ENCODE measurements around the gene EPB41. TPM values are rescaled to one million over a fixed set of nuclear protein-coding genes. Genes with fewer than 3 reads are reported as not detected.
"Not testable (repeated sequence)": the region's sequence is repeated elsewhere in the genome, so short reads cannot be mapped to it uniquely, and the experiment has no call there.

EPB41 gene
- total RNA-seq, 2 experiments from 2014 or later, result 163 to 198 TPM

DNA sequence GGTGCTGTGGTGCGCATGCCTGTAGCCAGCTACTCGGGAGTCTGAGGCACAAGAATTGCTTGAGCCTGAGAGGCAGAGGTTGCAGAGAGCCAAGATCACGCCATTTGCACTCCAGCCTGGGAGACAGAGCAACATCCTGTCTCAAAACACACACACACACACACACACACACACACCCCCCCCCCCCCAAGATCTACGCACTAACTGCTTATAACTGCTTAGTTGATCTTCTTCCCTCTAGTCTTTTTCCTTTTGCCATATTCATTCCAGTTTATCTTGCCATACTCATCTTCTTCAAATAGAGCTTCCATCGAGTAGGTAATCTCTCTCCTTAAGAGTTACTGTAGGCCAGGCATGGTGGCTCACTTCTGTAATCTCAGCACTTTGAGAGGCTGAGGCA, 20.9 kb downstream of the EPB41 start:
- Mint-ChIP-seq H3K9me3 (peaks cover 5% of the 10 kb centered on the region), H3K27me3 (no peaks in the 10 kb centered on the region), H3K4me3 (no peak overlapping the region), H3K4me1 (peaks cover 62% of the 10 kb centered on the region), H3K36me3 (ENCODE audit: low read depth) (peaks cover 47% of the 10 kb centered on the region), H3K27ac (no peak overlapping the region)
- ChIA-PET POLR2A (interaction anchor here (0.6 kb wide), 1 partner anchor 341 kb away, joined by 3 read pairs; no protein-coding TSS in a partner anchor), CTCF (interaction anchor here (0.6 to 1.4 kb wide), 4 partner anchors 11 to 462 kb away, joined by 3 to 8 read pairs (median 4); no protein-coding TSS in a partner anchor)
- no peak for DNase-seq

GRCh38 chr1:28936094-28936493, 21.7 kb downstream of the EPB41 start:
- ChIA-PET POLR2A (interaction anchor here (0.5 kb wide), 1 partner anchor 103 kb away, joined by 3 read pairs; no protein-coding TSS in a partner anchor), CTCF (interaction anchor here (0.6 to 1.4 kb wide), 3 partner anchors 12 to 1813 kb away, joined by 4 to 8 read pairs (median 5); no protein-coding TSS in a partner anchor)
- H3K36me3 Mint-ChIP-seq (ENCODE audit: low read depth), result peaks cover 44% of the 10 kb centered on the region
- H3K4me3 Mint-ChIP-seq, result no peak overlapping the region
- no peak overlapping the region for H3K27ac Mint-ChIP-seq
- DNase-seq, result no peak
- peaks cover 5% of the 10 kb centered on the region for H3K9me3 Mint-ChIP-seq
- H3K27me3 Mint-ChIP-seq, result no peaks in the 10 kb centered on the region
- peaks cover 62% of the 10 kb centered on the region for H3K4me1 Mint-ChIP-seq

DNA sequence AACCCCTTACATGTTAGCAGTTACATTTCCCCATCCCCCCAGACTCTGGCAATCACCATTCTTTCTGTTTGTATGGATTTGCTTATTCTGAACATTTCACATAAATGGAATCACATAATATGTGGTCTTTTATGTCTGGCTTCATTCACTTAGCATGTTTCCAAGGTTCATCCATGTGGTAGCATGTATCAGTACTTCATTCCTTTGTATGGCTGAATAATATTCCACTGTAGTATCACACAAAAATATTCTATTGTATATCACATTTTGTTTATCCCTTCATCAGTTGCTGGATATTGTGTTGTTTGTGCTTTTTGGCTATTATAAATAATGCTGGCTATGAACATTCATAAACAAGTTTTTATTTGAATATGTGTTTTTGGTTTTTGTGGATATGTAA, 22.2 kb downstream of the EPB41 start:
- ChIA-PET POLR2A (interaction anchor here (0.5 kb wide), 1 partner anchor 102 kb away, joined by 3 read pairs; no protein-coding TSS in a partner anchor), CTCF (no interaction called here)
- H3K4me3 Mint-ChIP-seq, result no peak overlapping the region
- peaks cover 64% of the 10 kb centered on the region for H3K4me1 Mint-ChIP-seq
- peaks cover 5% of the 10 kb centered on the region for H3K9me3 Mint-ChIP-seq
- DNase-seq, result no peak
- H3K27me3 Mint-ChIP-seq, result no peaks in the 10 kb centered on the region
- peaks cover 46% of the 10 kb centered on the region for H3K36me3 Mint-ChIP-seq (ENCODE audit: low read depth)
- H3K27ac Mint-ChIP-seq, result no peak overlapping the region

- DNase-seq, H3K27me3 Mint-ChIP-seq, POLR2A ChIA-PET, H3K4me3 Mint-ChIP-seq, H3K9me3 Mint-ChIP-seq: not testable (repeated sequence)
- H3K4me1 Mint-ChIP-seq, result peaks cover 39% of the 10 kb centered on the region
- CTCF ChIA-PET, result interaction anchor here (0.7 kb wide), 1 partner anchor 183 kb away, joined by 3 read pairs; no protein-coding TSS in a partner anchor
- H3K36me3 Mint-ChIP-seq (ENCODE audit: low read depth), result peaks cover 16% of the 10 kb centered on the region
- H3K27ac Mint-ChIP-seq, result peak overlapping the region; percentile 72
Observed at GRCh38 chr1:28943581-28943980, 29.2 kb downstream of the EPB41 start.

- H3K27ac Mint-ChIP-seq, result no peak overlapping the region
- H3K9me3 Mint-ChIP-seq, result peaks cover 3% of the 10 kb centered on the region
Observed at GRCh38 chr1:28950006-28950405, 35.6 kb downstream of the EPB41 start.

DNA sequence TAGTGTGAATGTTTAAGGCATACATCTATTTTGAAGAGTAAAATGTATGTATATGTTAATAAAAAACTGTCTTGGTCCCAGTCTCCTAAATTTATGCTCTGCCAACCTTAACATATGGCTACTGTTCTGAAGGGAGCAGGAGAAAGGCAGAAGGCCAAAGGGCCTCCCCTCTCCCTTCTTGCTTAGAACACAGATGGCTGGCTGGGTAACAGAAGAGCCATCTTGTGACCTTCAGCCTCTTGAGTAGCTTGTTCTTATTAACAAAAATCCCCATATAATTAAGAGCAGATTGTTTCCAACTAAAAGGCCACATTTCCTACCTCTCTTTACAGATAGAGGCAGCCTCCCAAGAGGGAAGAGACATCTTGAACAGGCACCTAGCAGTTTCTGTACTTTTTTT, 36.1 kb downstream of the EPB41 start:
- H3K27ac Mint-ChIP-seq, result no peak overlapping the region
- H3K36me3 Mint-ChIP-seq (ENCODE audit: low read depth), result peaks cover 16% of the 10 kb centered on the region
- H3K27me3 Mint-ChIP-seq, result no peaks in the 10 kb centered on the region
- peaks cover 3% of the 10 kb centered on the region for H3K9me3 Mint-ChIP-seq
- ChIA-PET CTCF (interaction anchor here (0.6 kb wide), 1 partner anchor 27 kb away, joined by 3 read pairs; no protein-coding TSS in a partner anchor), POLR2A (no interaction called here)
- H3K4me3 Mint-ChIP-seq, result no peak overlapping the region
- peaks cover 14% of the 10 kb centered on the region for H3K4me1 Mint-ChIP-seq
- no peak for DNase-seq

More at GRCh38 chr1:28950006-28950405, 35.6 kb downstream of the EPB41 start:
- DNase-seq, result no peak
- CTCF ChIA-PET, result interaction anchor here (0.6 kb wide), 1 partner anchor 26 kb away, joined by 3 read pairs; no protein-coding TSS in a partner anchor
- Mint-ChIP-seq H3K36me3 (ENCODE audit: low read depth) (peaks cover 15% of the 10 kb centered on the region), H3K27me3 (no peaks in the 10 kb centered on the region), H3K4me3 (no peak overlapping the region), H3K4me1 (peaks cover 14% of the 10 kb centered on the region)
- POLR2A ChIA-PET, result no interaction called here

DNA sequence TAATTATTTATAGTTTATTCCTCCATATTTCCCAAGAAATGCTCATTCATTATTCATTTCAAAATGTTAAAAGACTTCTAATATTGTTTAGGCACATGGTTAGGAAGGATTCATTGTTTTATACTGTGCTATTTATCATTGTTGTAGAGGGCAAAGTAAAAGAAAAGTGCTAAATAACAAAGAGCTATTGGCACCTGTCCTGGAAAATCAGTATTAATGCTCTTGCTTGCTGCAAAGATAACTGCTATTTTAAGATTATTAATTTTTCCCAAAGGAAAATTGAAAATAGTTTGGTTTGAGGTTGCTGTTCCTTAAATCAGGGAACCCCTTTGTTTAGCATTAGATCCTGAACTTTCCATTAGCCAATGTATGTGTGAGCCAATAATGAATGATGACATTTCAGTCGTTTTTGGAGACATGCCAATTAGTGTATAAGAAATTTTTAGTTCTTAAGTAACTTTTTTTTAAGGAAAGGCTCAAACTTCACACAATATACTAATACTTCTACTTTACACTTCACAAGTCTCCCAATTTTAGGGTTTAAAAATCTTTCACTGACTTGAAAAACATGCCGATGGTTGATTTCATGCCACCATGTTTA, 39.9 kb downstream of the EPB41 start:
- Mint-ChIP-seq H3K27ac (no peak overlapping the region), H3K36me3 (ENCODE audit: low read depth) (peaks cover 17% of the 10 kb centered on the region), H3K9me3 (no peaks in the 10 kb centered on the region), H3K4me3 (no peak overlapping the region), H3K27me3 (no peaks in the 10 kb centered on the region), H3K4me1 (peaks cover 12% of the 10 kb centered on the region)
- ChIA-PET CTCF (interaction anchor here (0.6 kb wide), 1 partner anchor 88 kb away, joined by 3 read pairs; no protein-coding TSS in a partner anchor), POLR2A (no interaction called here)
- DNase-seq, result no peak

- CTCF ChIA-PET, result interaction anchor here (1.2 to 1.6 kb wide), 2 partner anchors 9 to 14 kb away, joined by 3 to 4 read pairs; no protein-coding TSS in a partner anchor
- no peaks in the 10 kb centered on the region for H3K9me3 Mint-ChIP-seq
- no peak overlapping the region for H3K27ac Mint-ChIP-seq
- POLR2A ChIA-PET, result no interaction called here
- DNase-seq, result no peak
- no peaks in the 10 kb centered on the region for H3K27me3 Mint-ChIP-seq
- H3K36me3 Mint-ChIP-seq (ENCODE audit: low read depth), result peaks cover 14% of the 10 kb centered on the region
- no peak overlapping the region for H3K4me3 Mint-ChIP-seq
- peaks cover 12% of the 10 kb centered on the region for H3K4me1 Mint-ChIP-seq
Observed at GRCh38 chr1:28956038-28956464, 41.7 kb downstream of the EPB41 start.

GRCh38 chr1:28962114-28962831, 47.9 kb downstream of the EPB41 start:
- peak overlapping the region; percentile 13 for H3K27ac Mint-ChIP-seq
- POLR2A ChIA-PET, result not testable (repeated sequence)

GRCh38 chr1:28965271-28965870, 51.0 kb downstream of the EPB41 start:
- H3K9me3 Mint-ChIP-seq, result no peaks in the 10 kb centered on the region
- no peaks in the 10 kb centered on the region for H3K27me3 Mint-ChIP-seq
- H3K4me3 Mint-ChIP-seq, result no peak overlapping the region
- H3K27ac Mint-ChIP-seq, result no peak overlapping the region
- H3K36me3 Mint-ChIP-seq (ENCODE audit: low read depth), result peaks cover 10% of the 10 kb centered on the region
- H3K4me1 Mint-ChIP-seq, result peaks cover 43% of the 10 kb centered on the region
- ChIA-PET POLR2A (no interaction called here), CTCF (no interaction called here)
- DNase-seq, result no peak

More at GRCh38 chr1:28962114-28962831, 47.9 kb downstream of the EPB41 start:
- DNase-seq, H3K9me3 Mint-ChIP-seq, H3K4me3 Mint-ChIP-seq, H3K27me3 Mint-ChIP-seq, CTCF ChIA-PET: not testable (repeated sequence)
- H3K36me3 Mint-ChIP-seq (ENCODE audit: low read depth), result peaks cover 12% of the 10 kb centered on the region
- peaks cover 49% of the 10 kb centered on the region for H3K4me1 Mint-ChIP-seq

GRCh38 chr1:28966617-28967016, 52.2 kb downstream of the EPB41 start:
- ChIA-PET POLR2A (no interaction called here), CTCF (no interaction called here)
- H3K27ac Mint-ChIP-seq, result no peak overlapping the region
- H3K9me3 Mint-ChIP-seq, result no peaks in the 10 kb centered on the region
- H3K4me3 Mint-ChIP-seq, result no peak overlapping the region
- H3K27me3 Mint-ChIP-seq, result no peaks in the 10 kb centered on the region
- DNase-seq, result no peak
- H3K36me3 Mint-ChIP-seq (ENCODE audit: low read depth), result peaks cover 10% of the 10 kb centered on the region
- H3K4me1 Mint-ChIP-seq, result peaks cover 44% of the 10 kb centered on the region

DNA sequence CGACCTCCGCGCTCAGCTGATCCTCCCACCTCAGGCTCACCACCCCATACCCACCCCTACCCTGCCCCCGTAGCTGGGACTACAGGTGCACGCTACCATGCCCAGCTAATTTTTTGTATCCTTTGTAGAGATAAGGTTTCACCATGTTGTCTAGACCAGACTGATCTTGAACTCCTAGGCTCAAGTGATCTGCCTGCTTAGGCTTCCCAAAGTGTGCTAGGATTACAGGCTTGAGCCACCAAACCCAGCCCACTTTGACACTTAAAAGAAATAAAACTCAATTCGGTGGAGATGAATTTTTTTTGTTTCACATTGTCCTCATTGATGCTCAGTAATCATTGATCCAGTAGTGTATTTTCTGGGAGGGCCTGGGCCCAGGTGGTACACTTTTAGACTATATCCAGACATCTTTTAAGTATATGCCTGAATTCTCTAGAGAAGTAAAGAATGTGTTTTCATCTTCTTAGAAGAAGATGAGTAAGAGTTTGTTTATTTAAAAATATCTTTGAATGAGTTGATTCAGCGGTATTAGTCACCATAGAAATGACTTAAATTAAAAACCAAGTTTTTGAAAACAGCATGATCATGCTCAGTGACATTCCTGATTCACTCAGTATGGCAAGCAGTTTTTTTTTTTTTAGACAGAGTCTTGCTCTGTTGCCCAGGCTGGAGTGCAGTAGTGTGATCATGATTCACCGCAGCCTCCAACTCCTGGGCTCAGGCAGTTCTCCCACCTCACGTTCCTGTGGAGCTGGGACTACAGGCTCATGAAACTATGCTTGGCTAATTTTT, 57.8 kb downstream of the EPB41 start:
- H3K4me3 Mint-ChIP-seq, result no peak overlapping the region
- CTCF ChIA-PET, result interaction anchor here (0.6 kb wide), 1 partner anchor 13 kb away, joined by 5 read pairs; no protein-coding TSS in a partner anchor
- H3K27ac Mint-ChIP-seq, result peak overlapping the region; percentile 60
- no peak for DNase-seq
- H3K36me3 Mint-ChIP-seq (ENCODE audit: low read depth), result peaks cover 15% of the 10 kb centered on the region
- H3K4me1 Mint-ChIP-seq, result peaks cover 40% of the 10 kb centered on the region
- POLR2A ChIA-PET, result no interaction called here
- H3K9me3 Mint-ChIP-seq, result no peaks in the 10 kb centered on the region
- no peaks in the 10 kb centered on the region for H3K27me3 Mint-ChIP-seq
